ENCODE data around the gene WDR48.
"Not testable (repeated sequence)": the region's sequence is repeated elsewhere in the genome, so short reads cannot be mapped to it uniquely, and the experiment has no call there.

The WDR48 gene

GRCh38 chr3:39051649-39052561, at the start of gene WDR48, which contains the start of gene SCN11A:
TSS of gene WDR48 (plus strand) at chr3:39052016. CDS start at chr3:39052026, 10 bp downstream.
TSS of gene SCN11A (minus strand) at chr3:39051944. CDS start at chr3:38950362, 101,582 bp downstream.
- peak; percentile 95 for DNase-seq

- DNase-seq = no peak
Measured at GRCh38 chr3:39005295-39005694, 46.5 kb upstream of the WDR48 start.

- DNase-seq = no peak
Measured at GRCh38 chr3:39011191-39011736, 40.6 kb upstream of the WDR48 start.

GRCh38 chr3:39013289-39013688, 38.5 kb upstream of the WDR48 start:
- no peak for DNase-seq

GRCh38 chr3:39013921-39014509, 37.8 kb upstream of the WDR48 start:
- no peak for DNase-seq

- no peak for DNase-seq
Measured at GRCh38 chr3:39015418-39015817, 36.4 kb upstream of the WDR48 start.

GRCh38 chr3:39019299-39019698, 32.5 kb upstream of the WDR48 start:
- no peak for DNase-seq

- DNase-seq = no peak
Measured at GRCh38 chr3:39021029-39021428, 30.8 kb upstream of the WDR48 start.

- no peak for DNase-seq
Measured at GRCh38 chr3:39021465-39022285, 30.1 kb upstream of the WDR48 start.

- no peak for DNase-seq
Measured at GRCh38 chr3:39022286-39022630, 29.6 kb upstream of the WDR48 start.

GRCh38 chr3:39024497-39024896, 27.3 kb upstream of the WDR48 start:
- DNase-seq = no peak

GRCh38 chr3:39025222-39025970, 26.4 kb upstream of the WDR48 start:
- no peak for DNase-seq

GRCh38 chr3:39028546-39028945, 23.3 kb upstream of the WDR48 start:
- no peak for DNase-seq

GRCh38 chr3:39029556-39029955, 22.3 kb upstream of the WDR48 start:
- no peak for DNase-seq

GRCh38 chr3:39038165-39038564, 13.7 kb upstream of the WDR48 start:
- DNase-seq = no peak

GRCh38 chr3:39050029-39050428, 1.8 kb upstream of the WDR48 start:
- DNase-seq = no peak

- peak; percentile 29 for DNase-seq
Measured at GRCh38 chr3:39052583-39052982, 767 bp downstream of the WDR48 start.

GRCh38 chr3:39053696-39054095, 1.9 kb downstream of the WDR48 start:
- DNase-seq = no peak

GRCh38 chr3:39056151-39056550, 4.3 kb downstream of the WDR48 start:
- no peak for DNase-seq

GRCh38 chr3:39061228-39061627, 9.4 kb downstream of the WDR48 start:
- DNase-seq = not testable (repeated sequence)

GRCh38 chr3:39062180-39062579, 10.4 kb downstream of the WDR48 start:
- no peak for DNase-seq

GRCh38 chr3:39063143-39063542, 11.3 kb downstream of the WDR48 start:
- no peak for DNase-seq

All from CD4-positive, alpha-beta T cell treated with Interleukin-10 for 1 hour (primary cell).